WERI-Rb-1 (cell line): ENCODE results near the gene PHLDB1.
"Not testable (repeated sequence)": the region's sequence is repeated elsewhere in the genome, so short reads cannot be mapped to it uniquely, and the experiment has no call there.

Experiments
- DNase-seq: peaks from one replicate; pipeline ENCODE4 v3.0.0-alpha.2; 2020
- H3K27ac ChIP-seq: fragments of 250-450 bp; sonication (Bioruptor Pico); 2 replicates; pipeline ENCODE4 v1.5.1; 2020; ENCODE audit warnings: mild to moderate bottlenecking, moderate library complexity
- H3K27me3 ChIP-seq: fragments of 250-450 bp; sonication (Bioruptor Pico); 2 replicates; pipeline ENCODE4 v1.5.1; 2021; ENCODE audit warnings: mild to moderate bottlenecking, low read depth, moderate library complexity; ENCODE audit not compliant: insufficient read depth, severe bottlenecking
- H3K36me3 ChIP-seq: fragments of 250-450 bp; sonication (Bioruptor Pico); 2 replicates; pipeline ENCODE4 v1.5.1; 2020; ENCODE audit warnings: mild to moderate bottlenecking, moderate library complexity
- H3K4me3 ChIP-seq: 2 replicates; pipeline ENCODE4 v1.5.1; 2011; ENCODE audit warnings: low read depth, mild to moderate bottlenecking, control low read depth, low read length
- H3K9me3 ChIP-seq: fragments of 250-450 bp; sonication (Bioruptor Pico); 2 replicates; pipeline ENCODE4 v1.5.1; 2021; ENCODE audit warnings: mild to moderate bottlenecking, moderate library complexity; ENCODE audit not compliant: severe bottlenecking
- TF ChIP-seq, protein P1 (sequence below): IDR thresholded peaks from 2 replicates; pipeline ENCODE4 v1.5.1; 2011; ENCODE audit warnings: low read depth, mild to moderate bottlenecking, control low read depth, inconsistent platforms, low read length

Gene PHLDB1

DNA sequence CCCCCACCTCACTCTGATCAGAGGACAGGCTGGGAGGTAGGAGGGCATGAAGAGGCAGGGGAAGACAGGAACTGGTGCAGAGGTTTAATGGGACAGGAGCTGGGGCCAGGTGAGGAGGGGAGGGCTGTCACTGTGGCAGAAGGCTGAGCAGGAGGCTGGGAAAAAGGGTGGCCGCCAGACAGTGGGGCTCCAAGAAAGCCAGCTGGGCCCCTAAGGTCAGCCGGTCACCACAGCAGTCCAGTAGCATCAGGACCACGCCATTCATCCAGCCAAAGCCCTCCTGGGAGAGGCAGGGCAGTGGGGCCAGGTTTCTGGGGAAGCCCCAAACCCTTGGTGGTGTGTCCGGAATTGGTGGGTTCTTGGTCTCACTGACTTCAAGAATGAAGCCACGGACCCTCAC is 80.5 kb downstream of the PHLDB1 start:
- H3K36me3 ChIP-seq: no peaks in the 10 kb centered on the region
- TF ChIP-seq, protein P1, sequence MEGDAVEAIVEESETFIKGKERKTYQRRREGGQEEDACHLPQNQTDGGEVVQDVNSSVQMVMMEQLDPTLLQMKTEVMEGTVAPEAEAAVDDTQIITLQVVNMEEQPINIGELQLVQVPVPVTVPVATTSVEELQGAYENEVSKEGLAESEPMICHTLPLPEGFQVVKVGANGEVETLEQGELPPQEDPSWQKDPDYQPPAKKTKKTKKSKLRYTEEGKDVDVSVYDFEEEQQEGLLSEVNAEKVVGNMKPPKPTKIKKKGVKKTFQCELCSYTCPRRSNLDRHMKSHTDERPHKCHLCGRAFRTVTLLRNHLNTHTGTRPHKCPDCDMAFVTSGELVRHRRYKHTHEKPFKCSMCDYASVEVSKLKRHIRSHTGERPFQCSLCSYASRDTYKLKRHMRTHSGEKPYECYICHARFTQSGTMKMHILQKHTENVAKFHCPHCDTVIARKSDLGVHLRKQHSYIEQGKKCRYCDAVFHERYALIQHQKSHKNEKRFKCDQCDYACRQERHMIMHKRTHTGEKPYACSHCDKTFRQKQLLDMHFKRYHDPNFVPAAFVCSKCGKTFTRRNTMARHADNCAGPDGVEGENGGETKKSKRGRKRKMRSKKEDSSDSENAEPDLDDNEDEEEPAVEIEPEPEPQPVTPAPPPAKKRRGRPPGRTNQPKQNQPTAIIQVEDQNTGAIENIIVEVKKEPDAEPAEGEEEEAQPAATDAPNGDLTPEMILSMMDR: no peak

DNA sequence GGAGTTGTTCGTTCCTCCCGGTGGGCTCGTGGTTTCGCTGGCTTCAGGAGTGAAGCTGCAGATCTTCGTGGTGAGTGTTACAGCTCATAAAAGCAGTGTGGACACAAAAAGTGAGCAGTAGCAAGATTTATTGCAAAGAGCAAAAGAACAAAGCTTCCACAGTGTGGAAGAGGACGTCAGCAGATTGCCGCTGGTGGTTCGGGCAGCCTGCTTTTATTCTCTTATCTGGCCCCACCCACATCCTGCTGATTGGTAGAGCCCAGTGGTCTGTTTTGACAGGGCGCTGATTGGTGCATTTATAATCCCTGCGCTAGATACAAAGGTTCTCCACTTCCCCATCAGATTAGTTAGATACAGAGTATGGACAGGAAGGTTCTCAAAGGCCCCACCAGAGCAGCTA is 80.9 kb downstream of the PHLDB1 start:
- DNase-seq, H3K27me3 ChIP-seq, H3K36me3 ChIP-seq, H3K4me3 ChIP-seq, H3K9me3 ChIP-seq, H3K27ac ChIP-seq: not testable (repeated sequence)

More for the DNA sequence above, 80.5 kb downstream of the PHLDB1 start:
- no peak overlapping the region for H3K27ac ChIP-seq
- DNase-seq: no peak
- no peaks in the 10 kb centered on the region for H3K9me3 ChIP-seq
- no peaks in the 10 kb centered on the region for H3K27me3 ChIP-seq
- no peak overlapping the region for H3K4me3 ChIP-seq

DNA sequence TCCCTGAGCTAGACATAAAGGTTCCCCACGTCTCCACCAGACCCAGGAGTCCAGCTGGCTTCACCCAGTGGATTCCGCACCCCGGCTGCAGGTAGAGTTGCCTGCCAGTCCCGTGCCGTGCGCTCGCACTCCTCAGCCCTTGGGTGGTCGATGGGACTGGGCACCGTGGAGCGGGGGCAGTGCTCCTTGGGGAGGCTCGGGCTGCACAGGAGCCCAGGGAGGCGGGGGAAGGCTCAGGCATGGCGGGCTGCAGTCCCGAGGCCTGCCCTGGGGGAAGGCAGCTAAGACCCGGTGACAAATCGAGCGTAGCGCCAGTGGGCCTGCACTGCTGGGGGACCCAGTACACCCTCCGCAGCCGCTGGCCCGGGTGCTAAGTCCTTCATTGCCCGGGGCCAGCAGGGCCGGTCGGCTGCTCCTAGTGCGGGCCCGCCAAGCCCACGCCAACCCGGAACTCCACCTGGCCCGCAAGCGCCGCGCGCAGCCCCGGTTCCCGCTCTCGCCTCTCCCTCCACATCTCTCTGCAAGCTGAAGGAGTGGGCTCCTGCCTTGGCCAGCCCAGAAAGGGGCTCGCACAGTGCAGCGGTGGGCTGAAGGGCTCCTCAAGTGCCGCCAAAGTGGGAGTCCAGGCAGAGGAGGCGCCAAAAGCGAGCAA is 81.6 kb downstream of the PHLDB1 start:
- no peak for DNase-seq
- H3K4me3 ChIP-seq: no peak overlapping the region
- TF ChIP-seq, protein P1: no peak
- H3K9me3 ChIP-seq: no peaks in the 10 kb centered on the region
- no peaks in the 10 kb centered on the region for H3K27me3 ChIP-seq
- H3K27ac ChIP-seq: no peak overlapping the region
- H3K36me3 ChIP-seq: no peaks in the 10 kb centered on the region

DNA sequence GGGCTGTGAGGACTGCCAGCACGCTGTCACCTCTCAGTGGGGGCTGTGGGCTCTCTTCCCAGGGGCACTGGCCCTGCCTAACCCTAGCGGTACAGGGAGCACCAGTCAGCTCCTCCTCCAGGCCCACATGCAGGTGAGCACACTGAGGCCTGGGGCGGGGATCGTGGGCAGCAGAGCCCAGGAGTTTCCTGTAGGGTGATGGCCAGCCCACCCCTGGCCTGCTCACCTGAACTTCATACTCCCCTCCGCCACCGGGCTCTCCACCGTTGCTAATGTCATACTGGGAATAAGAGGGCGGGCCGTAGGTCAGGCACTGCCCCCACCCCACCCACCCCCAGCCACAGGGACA is 82.1 kb downstream of the PHLDB1 start:
- no peak overlapping the region for H3K27ac ChIP-seq
- TF ChIP-seq, protein P1: no peak
- DNase-seq: no peak
- H3K4me3 ChIP-seq: no peak overlapping the region
- H3K9me3 ChIP-seq: no peaks in the 10 kb centered on the region
- no peaks in the 10 kb centered on the region for H3K36me3 ChIP-seq
- H3K27me3 ChIP-seq: no peaks in the 10 kb centered on the region

DNA sequence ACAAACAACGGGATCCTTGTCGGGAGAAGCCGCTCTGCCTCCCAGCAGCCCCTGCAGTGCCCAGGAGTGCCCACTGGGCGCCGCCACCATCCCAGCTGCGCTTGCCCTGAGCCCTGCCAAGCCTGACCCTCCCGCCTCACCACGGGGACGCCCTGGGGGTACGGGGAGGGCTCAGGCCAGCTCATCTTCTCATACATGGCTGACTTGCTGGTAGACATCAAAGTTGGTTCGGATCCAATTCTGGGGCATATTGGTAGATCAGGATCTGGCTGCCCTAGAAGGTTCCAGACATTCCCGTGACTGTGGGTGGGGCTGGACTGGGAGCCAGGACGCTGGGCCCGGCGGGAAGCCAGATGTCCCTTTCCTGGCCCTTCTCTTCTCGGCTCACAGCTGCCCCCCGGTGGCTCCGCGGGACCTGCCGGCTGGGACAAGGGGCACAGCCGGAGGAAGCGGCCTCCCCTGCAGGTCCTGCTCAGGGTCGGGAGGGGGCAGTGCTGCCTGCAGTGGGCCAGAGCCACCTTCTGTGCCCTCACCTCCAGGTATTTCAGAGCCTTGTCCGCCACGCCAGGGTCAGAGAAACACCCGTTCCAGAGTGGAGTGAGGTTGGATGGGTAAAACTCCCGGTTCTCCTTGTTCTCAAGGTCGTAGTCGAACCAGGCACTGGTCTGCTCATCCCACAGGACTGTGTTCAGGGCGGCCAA is 82.6 kb downstream of the PHLDB1 start:
- TF ChIP-seq, protein P1: peak; percentile 96
- Histone ChIP-seq H3K36me3 (no peaks in the 10 kb centered on the region), H3K27ac (peak overlapping the region; percentile 89), H3K27me3 (no peaks in the 10 kb centered on the region), H3K9me3 (no peaks in the 10 kb centered on the region), H3K4me3 (peak overlapping the region; percentile 44)
- DNase-seq: peak; percentile 97

DNA sequence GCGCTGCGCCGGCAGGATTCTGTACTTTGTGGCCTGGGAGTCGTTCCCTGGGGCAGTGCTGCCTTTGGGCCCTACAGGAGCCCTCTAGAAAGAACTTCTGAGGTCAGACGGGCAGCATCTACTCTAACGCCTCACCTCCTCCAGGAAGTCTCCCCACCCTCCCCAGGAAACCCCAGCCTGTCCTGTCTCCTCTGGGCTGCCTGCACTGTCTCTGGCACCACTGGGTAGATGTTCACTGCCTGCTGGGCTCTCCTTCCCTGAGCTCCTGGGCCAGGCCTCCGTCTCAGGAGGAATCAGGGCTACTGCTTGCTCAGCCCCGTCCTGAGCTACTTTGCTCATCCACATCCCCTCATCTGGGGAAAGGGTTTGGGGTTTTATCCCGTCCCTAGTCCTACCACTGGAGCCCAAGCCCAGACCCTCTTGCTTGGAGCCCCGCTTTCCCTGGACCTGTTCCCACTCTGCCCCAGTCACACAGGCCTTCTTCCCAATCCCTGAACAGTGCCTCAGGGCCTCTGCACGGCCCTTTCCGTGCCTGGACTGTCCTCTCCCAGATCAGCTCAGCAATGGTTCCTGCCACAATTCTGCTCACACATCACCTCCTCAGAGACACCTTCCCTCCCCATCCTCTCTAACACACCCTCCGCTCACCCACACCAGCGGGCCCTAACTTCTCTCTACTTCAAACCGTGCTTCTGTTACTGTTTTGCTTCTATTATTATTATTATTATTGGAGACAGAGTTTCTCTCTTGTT is 83.3 kb downstream of the PHLDB1 start:
- Histone ChIP-seq H3K27me3 (no peaks in the 10 kb centered on the region), H3K36me3 (no peaks in the 10 kb centered on the region), H3K4me3 (no peak overlapping the region), H3K9me3 (no peaks in the 10 kb centered on the region), H3K27ac (peak overlapping the region; percentile 89; the same call in 1 of the 2 replicates)
- TF ChIP-seq, protein P1: no peak
- DNase-seq: no peak
